AG10803 (cell line): Measurements from ENCODE around the gene CYB5R3.

ENCODE experiments used
- DNase-seq: peaks from one replicate; pipeline ENCODE4 v3.0.0; 2010; ENCODE audit warnings: low read depth
- H3K4me3 ChIP-seq: 2 replicates; pipeline ENCODE4 v1.5.1; 2011; ENCODE audit warnings: mild to moderate bottlenecking, low read length, control low read depth
- TF ChIP-seq, protein P1 (sequence below): conservative IDR thresholded peaks from 2 replicates; pipeline ENCODE4 v1.5.1; 2011; ENCODE audit warnings: mild to moderate bottlenecking, low read length, control low read depth, inconsistent platforms

Gene CYB5R3

DNA sequence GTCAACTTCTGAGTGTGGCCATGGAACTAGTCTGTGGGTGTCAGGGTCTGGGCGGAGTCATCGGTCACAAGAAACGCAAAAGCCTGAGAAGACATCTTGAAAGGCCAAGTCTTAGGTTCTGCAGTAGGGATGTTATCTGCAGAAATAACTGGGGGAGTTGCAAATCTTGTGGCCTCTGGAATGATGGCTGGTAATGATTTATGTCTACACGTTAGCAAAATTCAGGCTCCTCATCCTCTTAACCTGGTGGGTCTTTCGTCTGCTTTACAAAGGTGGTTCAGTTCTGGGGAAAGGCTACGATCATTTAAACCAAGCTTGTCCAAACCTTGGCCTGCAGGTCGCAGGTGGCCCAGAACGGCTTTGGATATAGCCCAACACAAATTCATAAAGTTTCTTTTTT lies 7.4 kb upstream of the CYB5R3 start:
- no peak overlapping the region for H3K4me3 ChIP-seq

DNA sequence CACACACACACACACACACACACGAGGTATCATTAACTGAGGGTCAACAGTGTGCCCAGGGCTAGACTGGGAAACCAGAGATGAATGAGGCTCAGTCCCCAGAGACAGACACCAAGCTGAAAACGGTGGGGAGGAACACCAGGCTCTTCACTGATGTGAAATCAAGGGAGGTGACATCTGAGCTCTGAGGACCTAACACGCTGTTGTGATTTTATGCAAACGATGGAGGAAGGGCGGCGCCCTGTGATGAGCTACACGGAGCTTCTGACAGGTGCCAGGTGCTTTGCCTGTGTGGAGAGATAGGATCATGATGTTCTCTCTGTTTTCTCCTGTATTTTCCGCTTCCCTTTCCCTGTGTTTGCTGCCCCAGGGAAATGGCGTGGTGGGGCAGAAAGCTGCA lies 6.5 kb upstream of the CYB5R3 start:
- no peak for DNase-seq
- H3K4me3 ChIP-seq = no peak overlapping the region
- TF ChIP-seq, protein P1, sequence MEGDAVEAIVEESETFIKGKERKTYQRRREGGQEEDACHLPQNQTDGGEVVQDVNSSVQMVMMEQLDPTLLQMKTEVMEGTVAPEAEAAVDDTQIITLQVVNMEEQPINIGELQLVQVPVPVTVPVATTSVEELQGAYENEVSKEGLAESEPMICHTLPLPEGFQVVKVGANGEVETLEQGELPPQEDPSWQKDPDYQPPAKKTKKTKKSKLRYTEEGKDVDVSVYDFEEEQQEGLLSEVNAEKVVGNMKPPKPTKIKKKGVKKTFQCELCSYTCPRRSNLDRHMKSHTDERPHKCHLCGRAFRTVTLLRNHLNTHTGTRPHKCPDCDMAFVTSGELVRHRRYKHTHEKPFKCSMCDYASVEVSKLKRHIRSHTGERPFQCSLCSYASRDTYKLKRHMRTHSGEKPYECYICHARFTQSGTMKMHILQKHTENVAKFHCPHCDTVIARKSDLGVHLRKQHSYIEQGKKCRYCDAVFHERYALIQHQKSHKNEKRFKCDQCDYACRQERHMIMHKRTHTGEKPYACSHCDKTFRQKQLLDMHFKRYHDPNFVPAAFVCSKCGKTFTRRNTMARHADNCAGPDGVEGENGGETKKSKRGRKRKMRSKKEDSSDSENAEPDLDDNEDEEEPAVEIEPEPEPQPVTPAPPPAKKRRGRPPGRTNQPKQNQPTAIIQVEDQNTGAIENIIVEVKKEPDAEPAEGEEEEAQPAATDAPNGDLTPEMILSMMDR = no peak

More for the DNA sequence above, 7.4 kb upstream of the CYB5R3 start:
- TF ChIP-seq, protein P1 = no peak
- no peak for DNase-seq

DNA sequence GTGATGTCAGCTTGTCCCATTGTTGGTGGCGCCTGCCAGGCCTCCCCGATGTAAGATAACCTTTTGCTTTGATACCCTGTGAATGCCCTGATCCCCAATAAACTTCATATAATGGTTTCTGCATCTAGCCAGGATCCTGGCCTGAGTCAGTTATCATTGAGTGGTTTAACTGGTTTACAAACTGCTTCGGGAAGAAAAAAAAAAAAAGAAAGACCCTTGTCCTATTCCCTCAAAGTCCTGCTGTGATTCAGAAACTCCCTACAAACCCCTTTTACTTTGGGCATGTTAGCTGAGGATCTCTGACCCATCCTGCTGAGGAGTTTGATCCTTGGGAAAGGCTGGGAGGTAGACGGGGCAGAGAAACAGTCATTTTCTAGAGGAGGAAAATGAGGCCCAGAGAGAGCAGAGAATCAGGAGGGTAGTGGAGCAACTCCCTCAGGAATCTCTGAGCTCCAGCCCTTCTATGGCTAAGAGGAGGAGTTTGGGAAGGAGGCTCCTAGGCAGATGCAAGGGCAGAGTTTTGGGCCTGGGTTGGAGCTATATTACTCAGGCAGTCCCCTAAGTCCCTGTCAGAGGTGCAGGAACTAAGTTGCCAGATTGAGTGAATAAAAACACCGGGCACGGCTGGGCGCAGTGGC lies 5.4 kb upstream of the CYB5R3 start:
- DNase-seq = no peak
- no peak overlapping the region for H3K4me3 ChIP-seq
- TF ChIP-seq, protein P1 = no peak

DNA sequence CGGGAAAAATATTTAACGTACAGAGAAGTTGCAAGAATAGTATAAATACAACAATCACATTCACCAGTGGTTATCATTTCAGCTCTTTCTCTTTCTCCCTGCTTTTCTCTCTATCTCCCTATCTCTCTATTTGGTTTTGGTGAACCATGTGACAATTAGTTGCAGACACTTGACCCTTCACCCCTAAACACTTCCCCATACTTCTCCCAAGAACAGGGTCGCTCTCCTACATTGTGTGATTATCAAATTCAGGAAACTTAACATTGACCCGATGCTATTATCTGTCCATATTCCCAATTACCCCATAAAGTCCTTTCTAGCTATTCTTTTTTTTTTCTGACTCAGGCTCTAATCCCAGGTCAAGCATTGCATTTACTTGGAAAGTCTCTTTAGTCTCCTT lies 4.8 kb upstream of the CYB5R3 start:
- no peak for DNase-seq
- TF ChIP-seq, protein P1 = no peak

DNA sequence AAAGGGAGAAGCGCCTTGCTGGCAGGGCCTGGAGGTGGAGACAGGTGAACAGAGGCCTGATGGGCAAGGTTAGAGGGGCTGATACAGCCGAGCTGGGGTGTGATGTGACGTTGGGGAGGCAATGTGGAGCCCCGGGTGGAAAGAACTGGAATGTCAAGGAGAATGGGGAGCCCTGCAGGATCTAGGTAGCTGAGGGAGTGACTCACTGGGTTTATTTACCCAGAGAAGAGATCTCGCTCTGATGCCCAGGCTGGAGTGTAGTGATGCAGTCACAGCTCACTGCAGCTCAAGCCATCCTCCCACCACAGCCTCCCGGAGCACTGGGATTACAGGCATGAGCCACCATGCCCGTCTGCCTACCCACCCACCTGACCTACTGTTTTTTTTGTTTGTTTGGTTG lies 1.9 kb upstream of the CYB5R3 start:
- TF ChIP-seq, protein P1 = no peak
- no peak for DNase-seq
- H3K4me3 ChIP-seq = no peak overlapping the region

More for the DNA sequence above, 4.8 kb upstream of the CYB5R3 start:
- H3K4me3 ChIP-seq = no peak overlapping the region

DNA sequence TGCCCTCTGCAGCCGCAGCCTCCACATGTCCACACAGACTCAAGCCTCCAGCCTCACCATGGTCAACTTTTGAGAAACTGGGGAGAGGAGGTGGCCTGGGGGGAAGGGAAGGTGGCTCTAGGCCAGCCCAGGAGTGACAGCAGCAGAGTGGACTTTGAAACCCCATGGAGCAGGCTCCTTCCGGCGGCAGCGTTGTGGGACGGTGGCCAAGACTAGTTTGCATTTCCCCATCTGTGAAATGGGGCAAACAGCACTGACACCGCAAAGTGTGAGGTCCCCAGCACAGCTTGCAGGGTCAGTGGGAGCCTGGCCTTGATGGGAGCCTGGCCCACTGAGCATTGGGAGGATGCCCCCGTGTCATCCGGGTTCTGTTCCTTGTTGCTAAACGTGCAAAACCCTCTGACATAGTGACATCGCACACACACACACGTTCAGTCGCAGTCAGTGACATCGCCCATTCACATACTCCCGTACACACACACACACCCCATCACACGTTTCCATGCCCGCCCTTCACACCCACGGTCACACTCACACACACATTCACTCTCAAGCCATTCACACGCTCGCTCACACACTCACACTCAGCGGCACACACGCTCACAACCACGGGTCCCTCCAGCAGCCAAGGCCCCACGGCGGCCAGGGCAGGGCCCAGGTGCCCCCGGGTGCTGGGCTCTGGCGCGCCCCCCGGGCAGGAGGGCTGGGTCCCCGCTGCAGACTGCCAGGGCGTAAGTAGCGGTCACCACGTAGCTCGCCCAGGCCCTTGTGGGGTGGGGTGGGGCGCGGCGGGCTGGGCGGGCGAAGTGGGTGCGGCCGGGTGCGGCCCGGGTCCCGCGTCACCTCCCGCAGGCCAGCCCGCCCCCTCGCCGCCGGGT lies 585 bp downstream of the CYB5R3 start:
- DNase-seq = peak; percentile 51
- TF ChIP-seq, protein P1 = no peak
- peak overlapping the region; percentile 98 for H3K4me3 ChIP-seq

DNA sequence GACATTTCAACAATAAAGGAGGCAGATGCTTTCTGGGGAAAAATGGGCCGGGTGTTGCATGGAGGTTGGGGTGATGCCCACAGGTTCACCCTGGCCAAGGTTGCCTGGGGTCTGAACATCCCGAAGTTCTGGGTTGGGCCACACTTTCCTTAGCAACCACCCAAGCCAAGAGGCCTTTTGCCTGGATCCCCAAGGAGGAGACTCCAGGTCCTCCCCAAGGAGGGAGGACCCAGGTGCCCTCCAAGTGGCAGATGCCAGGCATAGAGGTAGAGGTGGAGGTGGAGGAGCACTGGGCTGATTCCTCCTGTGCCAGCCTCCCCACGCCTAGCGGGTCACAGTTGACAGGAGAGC lies 1.2 kb downstream of the CYB5R3 start:
- peak overlapping the region; percentile 98 for H3K4me3 ChIP-seq
- DNase-seq = no peak
- TF ChIP-seq, protein P1 = no peak
